Measurements from ENCODE around the gene C9.
"Not testable (repeated sequence)": the region's sequence is repeated elsewhere in the genome, so short reads cannot be mapped to it uniquely, and the experiment has no call there.

Gene C9

DNA sequence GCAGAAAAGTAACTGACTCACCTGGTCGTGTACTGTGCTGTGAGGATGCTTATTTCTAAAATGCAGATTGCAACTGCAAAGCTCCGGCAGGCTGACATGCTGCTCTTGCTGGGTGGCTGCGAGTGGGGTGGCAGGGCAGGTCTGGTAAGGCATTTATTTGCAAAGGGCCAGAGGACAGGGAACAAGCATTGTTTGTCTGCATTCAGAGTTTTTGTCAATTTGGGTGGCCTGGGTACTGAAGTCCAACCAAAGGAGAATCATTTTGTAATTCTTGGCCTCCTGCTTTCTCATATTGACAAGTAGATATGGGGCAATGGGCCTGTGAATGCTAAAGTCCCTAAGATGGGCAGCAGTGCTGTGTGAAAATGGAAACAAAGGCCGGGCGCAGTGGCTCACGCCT, at the start of gene C9:
C9 (minus strand) TSS at position 129 of the 400 bp plus-strand sequence; CDS start at position 98, 31 bp downstream.
- DNase-seq, result no peak

DNA sequence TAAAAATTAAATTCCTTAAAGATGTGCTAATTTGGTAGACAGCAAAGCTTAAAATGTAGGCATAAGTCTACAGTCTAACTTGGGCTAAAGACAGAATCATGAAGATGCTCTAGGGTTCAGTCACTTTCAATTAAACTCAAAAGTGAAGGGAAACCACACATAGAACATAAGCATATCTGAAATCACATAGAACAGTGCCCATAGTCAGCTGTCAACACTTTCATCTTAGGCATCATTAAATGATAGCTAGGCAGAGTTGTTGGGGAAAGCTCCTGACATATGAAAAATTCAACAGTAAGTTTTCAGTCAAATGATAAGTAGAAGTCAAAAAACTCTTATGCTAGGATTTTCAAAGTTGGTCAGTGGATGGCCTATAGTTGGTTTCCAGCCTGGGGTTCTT, 49.5 kb upstream of the C9 start:
- no peak for DNase-seq

- no peak for DNase-seq
Measured at GRCh38 chr5:39412721-39413394, 48.6 kb upstream of the C9 start.

DNA sequence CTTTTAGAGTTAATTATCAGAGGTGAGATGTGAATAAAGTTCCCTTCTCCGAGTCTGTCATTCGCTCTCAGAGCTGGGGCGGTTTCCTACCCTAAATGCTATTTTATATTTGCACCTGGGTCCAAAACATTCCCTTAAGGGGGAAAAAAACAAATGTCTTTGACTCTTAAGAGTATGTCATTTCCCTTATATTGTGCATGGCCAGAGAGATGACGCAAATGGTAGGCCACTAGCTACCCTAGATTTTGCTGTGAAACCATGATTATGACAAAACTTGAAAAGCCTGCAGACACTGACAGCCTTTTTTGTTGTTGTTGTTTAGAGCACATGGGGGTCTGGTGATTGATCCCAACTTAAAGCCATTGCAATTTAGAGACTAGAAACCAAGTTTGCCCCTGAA, 47.7 kb upstream of the C9 start:
- DNase-seq, result no peak

DNA sequence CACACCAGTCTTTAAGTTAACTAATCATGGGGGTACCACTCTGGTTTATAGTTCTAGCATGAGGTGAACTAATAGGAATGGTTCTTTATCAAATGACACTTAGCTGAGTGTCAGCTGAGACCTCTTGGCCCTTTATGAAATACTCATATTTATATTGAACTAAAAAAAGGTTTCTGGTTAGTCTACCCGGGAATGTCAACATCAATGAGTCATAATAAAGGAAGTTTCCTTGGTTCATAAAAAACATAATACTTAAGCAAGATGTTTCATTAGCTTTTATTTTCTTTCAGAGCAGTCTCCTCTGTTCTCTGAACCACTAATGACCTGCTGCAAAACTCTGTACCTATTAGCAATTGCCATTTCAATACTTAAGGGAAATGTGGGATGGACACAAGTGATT, 46.8 kb upstream of the C9 start:
- peak; percentile 76 for DNase-seq

- DNase-seq, result no peak
Measured at GRCh38 chr5:39409033-39409432, 44.7 kb upstream of the C9 start.

- DNase-seq, result no peak
Measured at GRCh38 chr5:39405083-39405843, 41.0 kb upstream of the C9 start.

DNA sequence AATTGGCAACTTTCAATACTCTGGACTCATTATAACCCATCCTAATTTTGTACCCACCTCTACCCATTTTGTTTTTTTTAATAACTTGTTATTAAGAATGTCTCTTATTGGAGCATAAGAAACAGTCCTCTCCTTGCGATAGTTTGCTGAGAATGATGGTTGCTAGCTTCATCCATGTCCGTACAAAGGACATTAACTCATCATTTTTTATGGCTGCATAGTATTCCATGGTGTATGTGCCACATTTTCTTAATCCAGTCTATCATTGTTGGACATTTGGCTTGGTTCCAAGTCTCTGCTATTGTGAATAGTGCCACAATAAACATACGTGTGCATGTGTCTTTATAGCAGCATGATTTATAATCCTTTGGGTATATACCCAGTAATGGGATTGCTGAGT, 39.5 kb upstream of the C9 start:
- not testable (repeated sequence) for DNase-seq

DNA sequence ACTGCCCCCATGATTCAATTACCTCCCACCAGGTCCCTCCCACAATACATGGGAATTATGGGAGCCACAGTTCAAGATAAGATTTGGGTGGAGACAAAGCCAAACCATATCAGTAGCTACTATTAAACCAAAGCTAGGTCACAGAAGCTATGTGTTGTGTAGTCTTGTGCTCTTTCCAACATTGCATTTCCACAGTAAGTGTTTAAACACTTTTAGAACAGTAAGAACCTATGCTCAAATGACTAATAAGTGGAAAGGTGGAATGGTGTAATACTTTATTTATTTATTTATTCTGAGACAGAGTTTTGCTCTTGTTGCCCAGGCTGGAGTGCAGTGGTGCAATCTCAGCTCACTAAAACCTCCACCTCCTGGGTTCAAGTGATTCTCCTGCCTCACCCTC, 37.8 kb upstream of the C9 start:
- DNase-seq, result not testable (repeated sequence)

DNA sequence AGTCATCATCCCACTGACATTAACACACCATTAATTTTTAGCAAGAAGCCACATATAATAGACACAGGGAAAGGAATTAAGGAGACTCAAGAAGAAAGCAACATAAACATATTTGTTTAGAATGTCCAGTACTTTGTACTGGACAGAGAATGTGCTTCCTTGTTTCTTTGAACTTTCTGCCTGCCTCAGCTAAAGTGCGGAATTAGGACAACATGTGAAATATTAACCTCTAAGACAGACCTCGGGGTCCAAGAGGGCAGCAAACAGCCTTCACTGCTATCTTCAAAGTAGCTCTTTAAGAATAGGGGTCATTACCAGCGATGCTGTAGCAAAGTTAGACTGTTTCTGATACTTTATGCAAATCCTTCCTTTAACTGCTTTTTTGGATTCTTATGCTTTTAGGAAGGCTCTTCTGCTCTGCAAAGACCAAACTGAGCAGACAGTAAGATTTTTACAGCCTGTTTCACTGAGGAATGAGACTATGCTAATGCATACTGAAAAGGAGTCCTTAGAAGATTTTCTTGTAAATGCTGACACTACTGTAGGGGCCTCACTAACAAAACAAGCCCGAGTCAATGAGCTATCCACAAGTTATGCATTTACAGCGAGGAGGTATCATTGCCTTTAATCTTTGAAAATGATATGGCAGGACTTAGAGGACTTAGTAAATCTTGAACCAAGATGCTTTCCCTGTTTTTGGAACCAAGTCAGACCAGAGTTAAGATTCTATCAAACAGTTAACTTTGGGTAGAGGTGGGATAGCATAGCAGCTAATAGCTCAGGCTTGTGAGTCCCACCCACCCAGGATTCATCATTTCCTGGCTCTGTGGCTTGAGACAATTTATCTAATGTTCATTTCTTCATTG, 36.7 kb upstream of the C9 start:
- peak; percentile 55 for DNase-seq

- peak; percentile 99 for DNase-seq
Measured at GRCh38 chr5:39399135-39400036, 35.1 kb upstream of the C9 start.

GRCh38 chr5:39396843-39397242, 32.5 kb upstream of the C9 start:
- DNase-seq, result no peak

GRCh38 chr5:39395521-39395920, 31.2 kb upstream of the C9 start:
- no peak for DNase-seq

DNA sequence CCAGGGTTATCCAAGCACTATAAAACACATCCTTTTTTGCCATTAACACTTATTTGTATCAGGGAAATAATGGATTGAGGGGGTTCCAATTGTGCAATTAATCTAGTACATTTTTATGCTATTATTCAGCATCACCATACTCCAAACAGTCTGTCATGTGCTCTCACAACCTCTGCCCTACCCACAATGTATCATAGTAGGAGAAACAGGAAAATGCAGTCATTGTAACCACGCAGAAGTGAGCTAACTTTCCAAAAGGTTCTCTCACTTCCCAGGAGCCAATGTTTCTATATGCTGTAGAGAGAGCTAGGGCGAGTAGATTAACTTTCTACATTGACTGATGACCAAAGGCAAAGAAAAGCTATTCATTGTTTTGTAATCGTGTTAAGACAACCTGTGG, 30.7 kb upstream of the C9 start:
- peak; percentile 75 for DNase-seq

- no peak for DNase-seq
Measured at GRCh38 chr5:39390945-39391344, 26.6 kb upstream of the C9 start.

GRCh38 chr5:39387293-39387692, 23.0 kb upstream of the C9 start:
- no peak for DNase-seq

DNA sequence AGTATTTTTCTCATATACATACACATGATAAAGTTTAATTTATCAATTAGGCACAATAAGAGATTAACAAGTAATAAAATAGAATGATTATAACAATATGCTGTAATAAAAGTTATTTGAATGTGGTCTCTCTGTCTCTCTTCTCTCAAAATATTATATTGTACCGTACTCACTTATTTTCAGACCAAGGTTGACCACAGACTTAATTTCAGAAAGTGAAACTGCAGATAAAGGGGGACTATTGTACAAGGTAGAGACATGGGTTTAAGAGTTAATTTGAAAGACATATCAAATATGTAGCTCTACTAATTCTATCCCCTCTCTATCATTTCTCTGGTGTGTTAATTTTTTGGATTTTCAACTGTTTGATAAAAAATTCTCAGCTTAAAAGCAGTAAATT, 20.0 kb upstream of the C9 start:
- DNase-seq, result no peak

DNA sequence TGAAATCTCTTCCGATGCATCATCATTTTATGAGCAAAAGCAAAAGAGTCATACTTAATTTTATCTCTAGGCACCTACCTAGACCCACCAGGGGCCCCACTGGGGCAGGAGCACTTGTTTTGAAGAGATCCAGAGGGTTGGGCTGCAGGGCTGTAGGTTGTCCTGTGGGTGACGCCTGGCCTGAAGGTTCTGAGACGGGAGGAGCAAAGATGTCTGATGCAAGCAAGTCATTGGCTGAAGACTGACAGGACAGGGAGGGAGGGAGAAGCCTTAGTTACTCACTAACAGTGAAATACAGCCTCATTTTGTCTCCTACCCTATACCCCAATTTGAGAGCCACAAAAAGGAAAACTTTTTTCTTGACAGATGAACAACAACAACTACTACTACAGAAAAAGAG, 17.1 kb upstream of the C9 start:
- no peak for DNase-seq

DNA sequence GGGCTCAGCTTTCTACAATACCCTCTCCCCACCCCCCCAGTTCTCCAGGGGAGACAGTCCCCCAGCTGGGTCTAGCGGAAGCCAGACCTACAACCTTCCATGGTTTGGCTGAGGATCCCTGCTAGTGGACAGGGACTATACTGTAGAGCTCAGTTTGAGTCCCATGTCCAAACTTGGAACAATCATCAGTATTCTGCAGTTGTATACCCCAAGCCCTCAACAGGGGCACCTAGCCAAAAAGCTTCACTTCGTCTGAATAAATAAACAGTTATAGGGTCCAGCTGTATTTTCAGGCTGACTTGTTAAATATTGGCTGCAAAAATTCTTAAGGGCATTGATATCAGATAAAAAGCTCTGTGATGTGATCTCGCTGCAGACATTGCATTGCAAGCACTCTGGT, 15.4 kb upstream of the C9 start:
- DNase-seq, result no peak

DNA sequence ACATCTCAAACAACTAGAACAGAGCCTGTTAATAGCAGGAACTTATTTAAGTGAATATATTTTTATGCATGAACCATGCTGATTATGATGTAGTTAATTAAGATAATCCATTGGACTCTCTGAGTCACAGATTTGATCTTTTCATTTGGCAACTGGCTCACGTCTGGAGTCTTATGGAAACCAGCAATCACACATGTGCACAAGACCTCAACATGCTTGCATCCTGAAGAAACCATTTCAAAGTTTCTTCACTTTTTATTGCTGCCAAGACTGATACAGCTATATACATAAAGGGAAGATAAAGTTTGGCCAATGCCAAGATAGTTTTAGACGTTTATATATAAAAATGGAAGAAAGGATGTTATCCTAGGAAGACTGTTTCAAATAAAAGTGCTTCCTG, 13.3 kb upstream of the C9 start:
- DNase-seq, result no peak

DNA sequence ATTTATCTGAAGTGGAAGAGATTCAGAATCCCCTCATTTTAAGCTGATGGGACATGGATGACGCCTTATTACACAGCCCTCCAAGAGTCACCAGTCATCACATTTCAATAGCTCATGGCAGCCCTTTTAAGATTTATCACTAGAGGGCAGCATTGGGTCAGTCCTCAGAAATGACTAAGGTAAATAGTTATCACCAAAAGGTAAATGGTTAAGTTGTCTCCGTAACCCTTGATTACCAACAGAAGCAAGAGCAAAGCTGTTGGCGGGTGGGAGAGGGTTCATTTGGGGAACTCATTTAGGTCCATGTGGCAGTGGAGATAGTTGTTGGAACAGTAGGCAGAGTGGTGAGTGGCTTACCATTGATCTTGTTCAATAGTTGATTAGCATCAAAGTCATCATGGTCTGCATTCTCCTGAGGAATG, 12.0 kb upstream of the C9 start:
- DNase-seq, result peak; percentile 56

DNA sequence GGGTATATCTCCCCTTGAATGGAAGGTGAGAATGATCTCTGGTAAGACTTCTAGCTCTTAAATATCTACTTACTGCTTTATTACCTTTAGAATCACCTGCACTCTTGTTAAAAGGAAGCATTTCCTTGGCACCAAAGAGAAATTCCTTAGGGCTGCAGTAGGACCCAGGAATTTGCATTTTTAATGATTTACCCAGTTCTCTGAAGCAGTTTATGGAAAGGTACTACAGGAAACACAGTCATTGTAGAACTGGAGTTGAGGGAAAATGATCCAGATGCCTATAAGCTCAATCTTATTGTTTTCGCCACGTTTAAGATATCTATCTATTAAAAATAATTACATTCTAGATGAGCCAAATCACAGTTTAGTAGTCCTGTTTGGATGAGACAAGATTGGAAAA, 9.5 kb upstream of the C9 start:
- no peak for DNase-seq

DNA sequence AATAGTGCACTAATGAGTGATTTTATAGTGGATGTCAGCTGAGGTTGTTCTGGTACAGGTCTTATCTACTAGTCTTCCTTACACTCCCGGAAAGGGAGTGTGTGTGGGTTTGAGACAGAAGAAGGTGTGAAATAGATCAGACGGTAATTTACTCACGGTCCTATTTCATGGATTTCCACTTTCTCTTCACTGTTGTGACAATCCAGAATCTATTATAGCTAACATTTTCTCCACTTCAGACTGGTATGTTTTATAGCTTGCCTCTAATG, 7.0 kb upstream of the C9 start:
- DNase-seq, result no peak

Data from fibroblast of skin of right quadriceps (primary cell).